ENCODE data around the gene NHLH2.

DNA sequence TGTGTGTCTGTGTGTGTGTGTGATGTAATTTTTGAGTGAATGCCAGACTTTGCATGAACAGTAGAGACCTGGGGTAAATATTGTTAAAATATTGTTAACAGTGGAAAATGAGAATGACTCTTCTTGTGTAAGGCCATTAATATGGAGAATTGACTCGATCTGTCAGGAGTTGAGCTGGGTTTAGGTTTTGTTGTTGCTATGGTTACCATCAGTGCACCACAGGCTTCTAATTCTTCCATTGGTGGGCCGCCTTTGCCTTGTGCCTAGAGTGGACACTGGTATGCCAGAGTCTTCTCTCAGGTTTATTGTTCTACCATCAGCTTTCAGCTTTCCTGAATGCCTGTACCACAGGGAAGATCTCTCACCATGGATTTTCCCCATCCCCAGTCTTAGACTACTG is 10.0 kb upstream of the NHLH2 start:
- TF ChIP-seq CTCF (IDR thresholded peaks at IDR 0.05) (no peak), POLR2A (IDR thresholded peaks at IDR 0.05) (no peak), EP300 (IDR thresholded peaks at IDR 0.05) (no peak)

Data from gastroesophageal sphincter (tissue), 3 donors.